ENCODE measurements around the gene GALNT10.

Gene GALNT10

DNA sequence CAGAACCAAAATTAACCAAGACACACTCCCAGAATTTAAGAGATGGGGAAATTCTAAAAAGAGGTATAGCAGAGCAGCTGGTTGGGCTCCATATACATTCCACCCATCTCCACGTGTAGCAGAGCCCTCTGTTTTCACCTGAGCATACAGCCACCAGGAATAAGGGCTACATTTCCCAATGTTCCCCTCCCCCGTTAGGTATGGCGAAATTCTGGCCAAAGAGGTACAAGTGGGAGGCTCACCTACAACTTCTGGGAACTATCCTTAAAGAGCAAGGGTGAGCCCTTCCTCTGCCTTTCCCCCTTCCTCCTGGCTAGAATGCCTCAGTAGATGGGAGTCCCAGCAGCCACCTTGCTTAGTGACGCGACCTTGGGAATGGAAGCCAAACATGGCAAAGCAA is 250.0 kb downstream of the GALNT10 start:
- Histone ChIP-seq H3K27ac (replicated peaks) (no peak overlapping the region), H3K4me3 (replicated peaks; ENCODE audit: insufficient read depth, low read length) (no peak overlapping the region), H3K27me3 (ENCODE audit: insufficient read depth, poor library complexity, severe bottlenecking) (no peaks in the 10 kb centered on the region)
- no peak for DNase-seq (ENCODE audit: low read depth in 1 of 2, low spot score in 1 of 2)
- no peak for TF ChIP-seq POLR2AphosphoS5 (IDR thresholded peaks at IDR 0.05; ENCODE audit: low read depth)
- no peak for TF ChIP-seq SPI1 (IDR thresholded peaks at IDR 0.05; ENCODE audit: borderline replicate concordance, low read depth)
- TF ChIP-seq, protein P1, sequence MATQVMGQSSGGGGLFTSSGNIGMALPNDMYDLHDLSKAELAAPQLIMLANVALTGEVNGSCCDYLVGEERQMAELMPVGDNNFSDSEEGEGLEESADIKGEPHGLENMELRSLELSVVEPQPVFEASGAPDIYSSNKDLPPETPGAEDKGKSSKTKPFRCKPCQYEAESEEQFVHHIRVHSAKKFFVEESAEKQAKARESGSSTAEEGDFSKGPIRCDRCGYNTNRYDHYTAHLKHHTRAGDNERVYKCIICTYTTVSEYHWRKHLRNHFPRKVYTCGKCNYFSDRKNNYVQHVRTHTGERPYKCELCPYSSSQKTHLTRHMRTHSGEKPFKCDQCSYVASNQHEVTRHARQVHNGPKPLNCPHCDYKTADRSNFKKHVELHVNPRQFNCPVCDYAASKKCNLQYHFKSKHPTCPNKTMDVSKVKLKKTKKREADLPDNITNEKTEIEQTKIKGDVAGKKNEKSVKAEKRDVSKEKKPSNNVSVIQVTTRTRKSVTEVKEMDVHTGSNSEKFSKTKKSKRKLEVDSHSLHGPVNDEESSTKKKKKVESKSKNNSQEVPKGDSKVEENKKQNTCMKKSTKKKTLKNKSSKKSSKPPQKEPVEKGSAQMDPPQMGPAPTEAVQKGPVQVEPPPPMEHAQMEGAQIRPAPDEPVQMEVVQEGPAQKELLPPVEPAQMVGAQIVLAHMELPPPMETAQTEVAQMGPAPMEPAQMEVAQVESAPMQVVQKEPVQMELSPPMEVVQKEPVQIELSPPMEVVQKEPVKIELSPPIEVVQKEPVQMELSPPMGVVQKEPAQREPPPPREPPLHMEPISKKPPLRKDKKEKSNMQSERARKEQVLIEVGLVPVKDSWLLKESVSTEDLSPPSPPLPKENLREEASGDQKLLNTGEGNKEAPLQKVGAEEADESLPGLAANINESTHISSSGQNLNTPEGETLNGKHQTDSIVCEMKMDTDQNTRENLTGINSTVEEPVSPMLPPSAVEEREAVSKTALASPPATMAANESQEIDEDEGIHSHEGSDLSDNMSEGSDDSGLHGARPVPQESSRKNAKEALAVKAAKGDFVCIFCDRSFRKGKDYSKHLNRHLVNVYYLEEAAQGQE (IDR thresholded peaks at IDR 0.05; ENCODE audit: insufficient replicate concordance, low read depth): no peak
- TF ChIP-seq GABPA (IDR thresholded peaks at IDR 0.05; ENCODE audit: low read depth): no peak
- TF ChIP-seq, protein P2, sequence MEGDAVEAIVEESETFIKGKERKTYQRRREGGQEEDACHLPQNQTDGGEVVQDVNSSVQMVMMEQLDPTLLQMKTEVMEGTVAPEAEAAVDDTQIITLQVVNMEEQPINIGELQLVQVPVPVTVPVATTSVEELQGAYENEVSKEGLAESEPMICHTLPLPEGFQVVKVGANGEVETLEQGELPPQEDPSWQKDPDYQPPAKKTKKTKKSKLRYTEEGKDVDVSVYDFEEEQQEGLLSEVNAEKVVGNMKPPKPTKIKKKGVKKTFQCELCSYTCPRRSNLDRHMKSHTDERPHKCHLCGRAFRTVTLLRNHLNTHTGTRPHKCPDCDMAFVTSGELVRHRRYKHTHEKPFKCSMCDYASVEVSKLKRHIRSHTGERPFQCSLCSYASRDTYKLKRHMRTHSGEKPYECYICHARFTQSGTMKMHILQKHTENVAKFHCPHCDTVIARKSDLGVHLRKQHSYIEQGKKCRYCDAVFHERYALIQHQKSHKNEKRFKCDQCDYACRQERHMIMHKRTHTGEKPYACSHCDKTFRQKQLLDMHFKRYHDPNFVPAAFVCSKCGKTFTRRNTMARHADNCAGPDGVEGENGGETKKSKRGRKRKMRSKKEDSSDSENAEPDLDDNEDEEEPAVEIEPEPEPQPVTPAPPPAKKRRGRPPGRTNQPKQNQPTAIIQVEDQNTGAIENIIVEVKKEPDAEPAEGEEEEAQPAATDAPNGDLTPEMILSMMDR (IDR thresholded peaks at IDR 0.05; ENCODE audit: insufficient read depth, low read length): no peak

GRCh38 chr5:154442801-154443200 is 252.3 kb downstream of the GALNT10 start:
- no peak overlapping the region for H3K4me3 ChIP-seq (replicated peaks; ENCODE audit: insufficient read depth, low read length)
- H3K27me3 ChIP-seq (ENCODE audit: insufficient read depth, poor library complexity, severe bottlenecking): no peaks in the 10 kb centered on the region
- no peak for DNase-seq (ENCODE audit: low read depth in 1 of 2, low spot score in 1 of 2)
- TF ChIP-seq, protein P2 (IDR thresholded peaks at IDR 0.05; ENCODE audit: insufficient read depth, low read length): no peak
- TF ChIP-seq GABPA (IDR thresholded peaks at IDR 0.05; ENCODE audit: low read depth) (no peak), POLR2AphosphoS5 (IDR thresholded peaks at IDR 0.05; ENCODE audit: low read depth) (no peak), SPI1 (IDR thresholded peaks at IDR 0.05; ENCODE audit: borderline replicate concordance, low read depth) (no peak)
- TF ChIP-seq, protein P1 (IDR thresholded peaks at IDR 0.05; ENCODE audit: insufficient replicate concordance, low read depth): no peak
- H3K27ac ChIP-seq (replicated peaks): no peak overlapping the region

DNA sequence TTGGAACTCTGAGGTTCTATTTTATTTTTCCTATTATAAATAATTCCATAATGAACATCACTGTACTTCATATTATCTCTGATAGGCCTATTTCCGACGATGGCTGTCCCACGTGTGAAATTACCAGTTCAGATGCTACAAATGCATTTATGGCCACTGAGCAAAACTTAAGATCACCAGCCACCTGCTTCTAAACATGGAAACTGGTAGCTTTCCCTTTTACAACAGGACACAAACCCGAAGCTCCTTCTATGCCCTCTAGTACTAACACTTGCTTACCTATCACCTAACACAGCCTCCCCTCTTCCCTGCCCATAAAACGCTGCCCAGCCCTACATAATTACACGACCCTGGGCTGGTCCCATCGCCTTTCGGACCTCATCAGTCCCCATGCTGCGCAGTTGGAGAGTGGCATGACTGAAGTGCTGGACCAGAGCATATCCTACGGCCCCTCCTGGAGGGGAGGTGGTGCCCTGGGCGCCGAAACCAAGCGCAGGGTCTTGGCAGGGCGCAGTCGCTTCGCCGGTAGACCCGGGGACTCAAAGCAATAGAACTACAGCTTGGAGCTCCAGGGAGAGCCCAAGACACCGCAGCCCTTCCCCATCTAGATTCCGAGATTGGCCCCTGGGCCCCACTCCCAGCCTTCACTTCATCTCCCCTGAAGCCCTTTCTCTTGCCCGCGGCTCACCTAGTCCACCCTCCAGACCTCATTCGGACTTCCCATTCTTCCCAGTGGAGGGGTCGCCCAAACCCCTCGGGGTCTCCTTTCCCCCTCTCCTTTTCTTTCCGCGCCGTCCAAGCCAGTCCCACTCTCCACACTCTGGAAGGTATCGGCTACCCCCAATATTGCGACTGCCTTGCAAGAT is 254.3 kb downstream of the GALNT10 start:
- TF ChIP-seq GABPA (IDR thresholded peaks at IDR 0.05; ENCODE audit: low read depth) (no peak), SPI1 (IDR thresholded peaks at IDR 0.05; ENCODE audit: borderline replicate concordance, low read depth) (0 out of 2 replicates have a peak, but pooled peaks have one; percentile 4), POLR2AphosphoS5 (IDR thresholded peaks at IDR 0.05; ENCODE audit: low read depth) (no peak)
- TF ChIP-seq, protein P1 (IDR thresholded peaks at IDR 0.05; ENCODE audit: insufficient replicate concordance, low read depth): peak; percentile 53
- TF ChIP-seq, protein P2 (IDR thresholded peaks at IDR 0.05; ENCODE audit: insufficient read depth, low read length): no peak
- DNase-seq (ENCODE audit: low read depth in 1 of 2, low spot score in 1 of 2): peak in 1 of 2 experiments; percentile 15
- H3K27ac ChIP-seq (replicated peaks): peak overlapping the region; percentile 69

More for the DNA sequence above, 254.3 kb downstream of the GALNT10 start:
- H3K27me3 ChIP-seq (ENCODE audit: insufficient read depth, poor library complexity, severe bottlenecking): no peaks in the 10 kb centered on the region
- H3K4me3 ChIP-seq (replicated peaks; ENCODE audit: insufficient read depth, low read length): peak overlapping the region; percentile 74

All from HL-60 (cell line).